ENCODE data around the gene TOX2. TPM values are rescaled to one million over a fixed set of nuclear protein-coding genes. Genes with fewer than 3 reads are reported as not detected.

TOX2 gene
- polyA plus RNA-seq, 3 donors, result 0.39 to 0.56 (median 0.47) TPM

DNA sequence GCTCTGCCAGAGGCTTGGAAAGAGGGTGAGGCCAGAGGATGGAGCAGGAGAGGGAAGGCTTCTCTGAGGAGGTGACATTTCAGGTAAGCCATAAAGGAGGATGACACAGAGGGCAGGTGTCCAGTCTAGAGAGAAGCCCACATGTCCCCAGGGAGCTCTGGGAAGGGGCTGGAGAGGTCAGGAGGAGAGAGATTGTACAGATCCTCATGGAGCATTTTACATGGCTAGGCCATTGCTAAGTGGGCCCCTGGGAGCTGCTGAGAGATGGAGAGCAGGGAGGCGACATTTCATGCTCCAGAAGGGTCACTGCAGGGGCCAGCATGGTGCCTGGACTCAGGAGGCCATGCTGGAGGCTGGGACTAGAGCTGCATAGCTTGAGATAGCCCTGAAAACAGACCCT, 124.5 kb downstream of the TOX2 start:
- Histone ChIP-seq H3K27me3 (ENCODE audit: control insufficient read depth in 2 of 2, insufficient read depth in 2 of 2, low read length in 2 of 2) (peaks cover 12 to 49% of the 10 kb centered on the region in 2 donors), H3K4me3 (replicated peaks in 1 of 3; ENCODE audit: low read depth in 2 of 3, low read length in 3 of 3) (no peak overlapping the region), H3K4me1 (ENCODE audit: control insufficient read depth in 1 of 2, insufficient read depth in 2 of 2, low read length in 2 of 2) (no peaks in the 10 kb centered on the region), H3K9ac (ENCODE audit: insufficient read depth, low read length, poor library complexity, severe bottlenecking) (no peak overlapping the region), H2AFZ (ENCODE audit: insufficient read depth, low read depth, low read length, poor library complexity, severe bottlenecking) (no peak overlapping the region), H3K27ac (ENCODE audit: low read depth in 1 of 2, low read length in 2 of 2) (no peak overlapping the region), H3K9me3 (replicated peaks in 1 of 2; ENCODE audit: control insufficient read depth in 1 of 2, insufficient read depth in 1 of 2, low read length in 2 of 2) (no peaks in the 10 kb centered on the region), H4K20me1 (ENCODE audit: insufficient read depth, low read length) (no peaks in the 10 kb centered on the region), H3K36me3 (replicated peaks in 1 of 2; ENCODE audit: control insufficient read depth in 1 of 2, insufficient read depth in 2 of 2, low read length in 2 of 2) (no peaks in the 10 kb centered on the region), H3K79me2 (ENCODE audit: insufficient read depth, low read length) (no peaks in the 10 kb centered on the region), H3K4me2 (replicated peaks; ENCODE audit: extremely low read depth, low read length, poor library complexity, severe bottlenecking) (no peak overlapping the region)
- DNase-seq, result no peak
- H3K36me3 Mint-ChIP-seq, result peaks cover 0 to 1% of the 10 kb centered on the region in 2 donors
- H3K4me3 Mint-ChIP-seq, result peak overlapping the region in 1 of 2 donors; percentile 68
- intact Hi-C loops (cut with micrococcal nuclease), result no loop called here
- WGBS (ENCODE audit: insufficient coverage), result 78% methylated on average over 1 of the region's 1 CpG
- H3K27me3 Mint-ChIP-seq (ENCODE audit: low read depth in 3 of 3), result peaks cover 31 to 66% (median 49%) of the 10 kb centered on the region in 3 donors
- H3K27ac Mint-ChIP-seq, result peak overlapping the region in 1 of 7 donors; percentile 68
- no peaks in the 10 kb centered on the region for H3K4me1 Mint-ChIP-seq
- peaks cover 0 to 2% (median 0%) of the 10 kb centered on the region in 7 donors for H3K9me3 Mint-ChIP-seq
- TF ChIP-seq, protein P1, sequence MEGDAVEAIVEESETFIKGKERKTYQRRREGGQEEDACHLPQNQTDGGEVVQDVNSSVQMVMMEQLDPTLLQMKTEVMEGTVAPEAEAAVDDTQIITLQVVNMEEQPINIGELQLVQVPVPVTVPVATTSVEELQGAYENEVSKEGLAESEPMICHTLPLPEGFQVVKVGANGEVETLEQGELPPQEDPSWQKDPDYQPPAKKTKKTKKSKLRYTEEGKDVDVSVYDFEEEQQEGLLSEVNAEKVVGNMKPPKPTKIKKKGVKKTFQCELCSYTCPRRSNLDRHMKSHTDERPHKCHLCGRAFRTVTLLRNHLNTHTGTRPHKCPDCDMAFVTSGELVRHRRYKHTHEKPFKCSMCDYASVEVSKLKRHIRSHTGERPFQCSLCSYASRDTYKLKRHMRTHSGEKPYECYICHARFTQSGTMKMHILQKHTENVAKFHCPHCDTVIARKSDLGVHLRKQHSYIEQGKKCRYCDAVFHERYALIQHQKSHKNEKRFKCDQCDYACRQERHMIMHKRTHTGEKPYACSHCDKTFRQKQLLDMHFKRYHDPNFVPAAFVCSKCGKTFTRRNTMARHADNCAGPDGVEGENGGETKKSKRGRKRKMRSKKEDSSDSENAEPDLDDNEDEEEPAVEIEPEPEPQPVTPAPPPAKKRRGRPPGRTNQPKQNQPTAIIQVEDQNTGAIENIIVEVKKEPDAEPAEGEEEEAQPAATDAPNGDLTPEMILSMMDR (IDR thresholded peaks at IDR 0.05), result no peak

DNA sequence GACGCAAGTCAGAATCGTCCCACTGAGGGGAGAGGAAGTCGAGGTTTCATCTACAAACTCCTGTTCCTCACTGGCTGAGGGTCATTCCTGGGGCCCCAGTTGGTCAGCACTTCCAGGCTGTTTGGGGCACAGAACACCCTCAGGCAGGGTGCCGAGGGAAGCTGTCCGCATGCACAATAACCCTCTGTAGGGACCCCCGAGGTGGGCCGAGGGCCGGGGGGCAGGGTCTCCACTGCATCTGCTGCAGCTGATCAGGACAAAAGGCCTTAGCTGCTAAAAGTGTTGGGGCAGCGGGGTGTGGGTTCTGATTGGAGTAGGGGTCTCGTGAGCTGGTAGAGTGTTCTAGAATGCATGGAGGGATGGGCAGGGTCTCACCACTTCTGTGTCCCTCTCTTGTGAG, 125.1 kb downstream of the TOX2 start:
- H3K27ac Mint-ChIP-seq, result no peak overlapping the region
- intact Hi-C loops (cut with micrococcal nuclease), result no loop called here
- Histone ChIP-seq H3K9me3 (replicated peaks in 1 of 2; ENCODE audit: control insufficient read depth in 1 of 2, insufficient read depth in 1 of 2, low read length in 2 of 2) (no peaks in the 10 kb centered on the region), H3K9ac (ENCODE audit: insufficient read depth, low read length, poor library complexity, severe bottlenecking) (no peak overlapping the region), H3K36me3 (replicated peaks in 1 of 2; ENCODE audit: control insufficient read depth in 1 of 2, insufficient read depth in 2 of 2, low read length in 2 of 2) (no peaks in the 10 kb centered on the region), H3K4me1 (ENCODE audit: control insufficient read depth in 1 of 2, insufficient read depth in 2 of 2, low read length in 2 of 2) (no peaks in the 10 kb centered on the region), H3K27me3 (ENCODE audit: control insufficient read depth in 2 of 2, insufficient read depth in 2 of 2, low read length in 2 of 2) (peaks cover 13 to 51% of the 10 kb centered on the region in 2 donors), H3K4me2 (replicated peaks; ENCODE audit: extremely low read depth, low read length, poor library complexity, severe bottlenecking) (no peak overlapping the region), H4K20me1 (ENCODE audit: insufficient read depth, low read length) (no peaks in the 10 kb centered on the region), H3K27ac (ENCODE audit: low read depth in 1 of 2, low read length in 2 of 2) (no peak overlapping the region), H3K79me2 (ENCODE audit: insufficient read depth, low read length) (no peaks in the 10 kb centered on the region), H3K4me3 (replicated peaks in 1 of 3; ENCODE audit: low read depth in 2 of 3, low read length in 3 of 3) (no peak overlapping the region), H2AFZ (ENCODE audit: insufficient read depth, low read depth, low read length, poor library complexity, severe bottlenecking) (no peak overlapping the region)
- DNase-seq, result no peak
- H3K36me3 Mint-ChIP-seq, result peaks cover 0 to 1% of the 10 kb centered on the region in 2 donors
- TF ChIP-seq, protein P1 (IDR thresholded peaks at IDR 0.05), result no peak
- H3K4me1 Mint-ChIP-seq, result no peaks in the 10 kb centered on the region
- WGBS (ENCODE audit: insufficient coverage), result 83% methylated on average over 7 of the region's 10 CpGs
- H3K27me3 Mint-ChIP-seq (ENCODE audit: low read depth in 3 of 3), result peaks cover 29 to 68% (median 47%) of the 10 kb centered on the region in 3 donors
- peaks cover 0 to 3% (median 0%) of the 10 kb centered on the region in 7 donors for H3K9me3 Mint-ChIP-seq
- peak overlapping the region in 1 of 2 donors; percentile 44 for H3K4me3 Mint-ChIP-seq
